Mucosa of descending colon (tissue), 3 donors: ENCODE measurements around the gene MS4A6E. TPM values are rescaled to one million over a fixed set of nuclear protein-coding genes. Genes with fewer than 3 reads are reported as not detected.
A peak's percentile ranks its signal among the peaks of the same experiment; 100 is the strongest.

ENCODE experiments used
- ATAC-seq: fragments of 200-7000 bp; cut with Tn5 transposase; one replicate; pipeline ENCODE4 v1.9.1; 2020; ENCODE audit warnings: mild to moderate bottlenecking, moderate library complexity
- DNase-seq, 3 donors: peaks; one replicate each; pipeline ENCODE4 v3.0.0-alpha.2; 2020
- H3K36me3 ChIP-seq: fragments of 200-600 bp; one replicate; pipeline ENCODE4 v1.8.0; 2021; ENCODE audit warnings: low read depth, mild to moderate bottlenecking
- H3K4me1 ChIP-seq: fragments of 200-600 bp; one replicate; pipeline ENCODE4 v1.8.0; 2021; ENCODE audit warnings: low read depth, mild to moderate bottlenecking
- H3K4me3 ChIP-seq: fragments of 200-600 bp; one replicate; pipeline ENCODE4 v1.8.0; 2021; ENCODE audit warnings: mild to moderate bottlenecking
- H3K9me3 ChIP-seq: fragments of 200-600 bp; one replicate; pipeline ENCODE4 v1.8.0; 2021; ENCODE audit warnings: mild to moderate bottlenecking
- intact Hi-C, 2 donors: fragments of 100-400 bp; cut with DNase I in 1 of 2; cut with micrococcal nuclease in 1 of 2; formaldehyde crosslinking; loops; one replicate each; pipeline versions ENCODE4 v1.11.0 to v1.11.1; 2022; cut with DNase I, micrococcal nuclease
- total RNA-seq, 3 donors: library from RNA; stranded (reverse); fragmentation: NEBNext Ultra II Directional in 2 of 3; extraction: Animal tissue kit (Norgen Biotek cat#: 25700) in 2 of 3; gene quantifications; one replicate each; pipeline versions ENCODE4 v1.2.1 to v1.2.4, GENCODE V29; 2021 to 2023
- TF ChIP-seq, protein P1 (sequence below): fragments of 200-600 bp; IDR thresholded peaks from one replicate; pipeline ENCODE4 v1.8.0; 2022; ENCODE audit warnings: antibody characterized with exemption, mild to moderate bottlenecking
- donor health status: DM: no; HTN: no; CAD: no; lungs with moderate emphysema.
- donor health status: DM: no; HTN: no; CAD: no.
- donor health status: DM: no; HTN: yes; CAD: no.

The MS4A6E gene
- total RNA-seq, 3 donors from 2014 or later = not detected

GRCh38 chr11:60370811-60371298, 43.8 kb downstream of the MS4A6E start:
- intact Hi-C loops = no loop called here

GRCh38 chr11:60371386-60371785, 44.3 kb downstream of the MS4A6E start:
- Histone ChIP-seq H3K9me3 (no peaks in the 10 kb centered on the region), H3K4me1 (no peaks in the 10 kb centered on the region), H3K36me3 (no peaks in the 10 kb centered on the region), H3K4me3 (no peak overlapping the region)
- ATAC-seq (no peak), DNase-seq (no peak)
- intact Hi-C loops = no loop called here
- TF ChIP-seq, protein P1, sequence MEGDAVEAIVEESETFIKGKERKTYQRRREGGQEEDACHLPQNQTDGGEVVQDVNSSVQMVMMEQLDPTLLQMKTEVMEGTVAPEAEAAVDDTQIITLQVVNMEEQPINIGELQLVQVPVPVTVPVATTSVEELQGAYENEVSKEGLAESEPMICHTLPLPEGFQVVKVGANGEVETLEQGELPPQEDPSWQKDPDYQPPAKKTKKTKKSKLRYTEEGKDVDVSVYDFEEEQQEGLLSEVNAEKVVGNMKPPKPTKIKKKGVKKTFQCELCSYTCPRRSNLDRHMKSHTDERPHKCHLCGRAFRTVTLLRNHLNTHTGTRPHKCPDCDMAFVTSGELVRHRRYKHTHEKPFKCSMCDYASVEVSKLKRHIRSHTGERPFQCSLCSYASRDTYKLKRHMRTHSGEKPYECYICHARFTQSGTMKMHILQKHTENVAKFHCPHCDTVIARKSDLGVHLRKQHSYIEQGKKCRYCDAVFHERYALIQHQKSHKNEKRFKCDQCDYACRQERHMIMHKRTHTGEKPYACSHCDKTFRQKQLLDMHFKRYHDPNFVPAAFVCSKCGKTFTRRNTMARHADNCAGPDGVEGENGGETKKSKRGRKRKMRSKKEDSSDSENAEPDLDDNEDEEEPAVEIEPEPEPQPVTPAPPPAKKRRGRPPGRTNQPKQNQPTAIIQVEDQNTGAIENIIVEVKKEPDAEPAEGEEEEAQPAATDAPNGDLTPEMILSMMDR = no peak

More at GRCh38 chr11:60370811-60371298, 43.8 kb downstream of the MS4A6E start:
- ATAC-seq (peak; percentile 89), DNase-seq (no peak)
- Histone ChIP-seq H3K4me1 (no peaks in the 10 kb centered on the region), H3K4me3 (no peak overlapping the region), H3K9me3 (no peaks in the 10 kb centered on the region), H3K36me3 (no peaks in the 10 kb centered on the region)
- TF ChIP-seq, protein P1 = no peak

DNA sequence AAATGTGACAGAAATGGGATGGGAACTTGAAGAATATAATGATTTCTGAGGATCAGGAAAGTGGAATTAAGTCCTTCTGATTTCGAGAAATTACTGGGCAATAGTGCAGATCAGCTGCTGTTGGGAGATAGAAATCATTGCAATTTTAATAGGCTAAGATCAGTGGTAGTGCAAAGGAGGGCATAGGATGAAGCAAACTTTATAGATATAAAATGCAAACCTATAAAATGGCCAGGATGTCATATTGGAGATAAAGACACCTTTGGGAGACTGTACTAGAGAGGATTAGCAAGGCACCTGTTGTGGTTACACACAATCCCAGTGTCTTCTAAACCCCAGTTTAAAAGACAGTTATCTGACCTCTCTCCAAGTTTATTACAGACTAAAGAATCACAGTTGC, 44.8 kb downstream of the MS4A6E start:
- Histone ChIP-seq H3K36me3 (no peaks in the 10 kb centered on the region), H3K9me3 (no peaks in the 10 kb centered on the region), H3K4me3 (no peak overlapping the region), H3K4me1 (no peaks in the 10 kb centered on the region)
- ATAC-seq (no peak), DNase-seq (no peak)
- intact Hi-C loops = no loop called here
- TF ChIP-seq, protein P1 = no peak

GRCh38 chr11:60372767-60373166, 45.7 kb downstream of the MS4A6E start:
- no peaks in the 10 kb centered on the region for H3K36me3 ChIP-seq
- H3K4me3 ChIP-seq = no peak overlapping the region
- H3K9me3 ChIP-seq = no peaks in the 10 kb centered on the region
- H3K4me1 ChIP-seq = no peaks in the 10 kb centered on the region
- TF ChIP-seq, protein P1 = no peak
- ATAC-seq (no peak), DNase-seq (no peak)
- intact Hi-C loops = no loop called here

- Histone ChIP-seq H3K36me3 (no peaks in the 10 kb centered on the region), H3K4me3 (no peak overlapping the region), H3K9me3 (no peaks in the 10 kb centered on the region), H3K4me1 (no peaks in the 10 kb centered on the region)
- DNase-seq (no peak), ATAC-seq (no peak)
- intact Hi-C loops = no loop called here
- TF ChIP-seq, protein P1 = no peak
Observed at GRCh38 chr11:60375316-60375715, 48.3 kb downstream of the MS4A6E start.

DNA sequence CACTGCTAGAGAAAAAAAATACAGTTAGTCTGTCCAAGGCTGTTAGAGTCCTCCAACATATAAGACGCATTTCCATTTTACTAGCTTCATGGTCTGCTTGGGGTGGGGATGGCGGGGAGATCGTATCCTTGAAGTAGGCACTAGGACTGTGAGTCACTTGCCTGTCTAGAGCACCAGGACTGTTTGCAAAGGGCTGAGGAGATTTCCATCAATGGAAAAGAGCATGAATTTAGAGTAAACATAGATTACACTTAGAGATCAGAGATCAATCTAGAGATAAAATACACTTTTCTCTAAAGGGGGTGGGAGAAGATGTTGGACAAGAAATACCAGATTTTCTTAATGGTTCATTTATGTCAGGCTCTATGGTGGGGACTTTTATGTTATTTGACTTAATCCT, 49.5 kb downstream of the MS4A6E start:
- peak; percentile 22 for ATAC-seq

More for the DNA sequence above, 49.5 kb downstream of the MS4A6E start:
- TF ChIP-seq, protein P1 = no peak
- Histone ChIP-seq H3K36me3 (no peaks in the 10 kb centered on the region), H3K4me3 (no peak overlapping the region), H3K9me3 (no peaks in the 10 kb centered on the region), H3K4me1 (no peaks in the 10 kb centered on the region)
- no peak for DNase-seq
- intact Hi-C loops = no loop called here
